HG02852 (cell line): ENCODE data around the gene PLCL2.
A peak's percentile ranks its signal among the peaks of the same experiment; 100 is the strongest.

Source experiments
- ATAC-seq: cut with Tn5 transposase; IDR thresholded peaks from one replicate; pipeline ENCODE4 v1.9.1; 2021; ENCODE audit warnings: mild to moderate bottlenecking, moderate library complexity; ENCODE audit not compliant: unreplicated experiment

Gene PLCL2

DNA sequence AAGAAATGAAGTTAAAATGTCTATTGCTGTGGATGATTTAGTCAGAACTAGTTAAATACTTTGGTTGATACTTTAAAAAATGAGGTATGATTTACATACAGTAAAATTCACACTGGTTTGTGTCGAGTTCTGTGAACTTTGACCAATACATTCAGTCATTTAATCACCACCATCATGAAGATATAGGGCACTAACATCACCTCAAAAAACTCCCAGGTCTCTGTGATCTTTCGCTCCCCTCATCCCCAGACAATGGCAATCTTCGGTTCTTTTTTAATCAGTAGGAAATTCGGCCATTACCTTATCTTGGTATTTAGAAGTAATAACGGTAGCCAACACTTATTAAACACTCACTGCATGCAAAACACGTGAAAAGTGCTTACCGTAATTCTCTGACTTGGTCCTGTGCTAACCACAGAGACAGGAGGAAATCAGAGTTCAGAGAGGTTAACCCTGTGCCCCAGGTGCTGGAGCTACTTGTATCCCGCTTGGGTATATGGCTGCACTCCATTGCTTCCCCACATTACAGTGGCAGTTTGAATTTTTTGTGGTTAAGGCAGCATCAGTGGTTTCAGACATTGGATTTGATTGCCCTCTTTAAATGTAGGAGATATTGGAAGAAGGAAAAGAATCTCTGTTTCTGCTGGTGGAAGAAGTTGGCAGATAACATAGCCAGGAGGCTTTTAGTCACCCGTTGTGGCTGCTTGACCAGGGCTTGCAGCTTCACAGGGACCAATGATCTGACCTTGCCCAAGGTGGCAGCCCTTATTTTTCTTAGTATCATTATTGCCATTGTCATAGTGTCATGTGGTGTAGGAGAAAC lies 4.2 kb downstream of the PLCL2 start:
- ATAC-seq = peak; percentile 38

DNA sequence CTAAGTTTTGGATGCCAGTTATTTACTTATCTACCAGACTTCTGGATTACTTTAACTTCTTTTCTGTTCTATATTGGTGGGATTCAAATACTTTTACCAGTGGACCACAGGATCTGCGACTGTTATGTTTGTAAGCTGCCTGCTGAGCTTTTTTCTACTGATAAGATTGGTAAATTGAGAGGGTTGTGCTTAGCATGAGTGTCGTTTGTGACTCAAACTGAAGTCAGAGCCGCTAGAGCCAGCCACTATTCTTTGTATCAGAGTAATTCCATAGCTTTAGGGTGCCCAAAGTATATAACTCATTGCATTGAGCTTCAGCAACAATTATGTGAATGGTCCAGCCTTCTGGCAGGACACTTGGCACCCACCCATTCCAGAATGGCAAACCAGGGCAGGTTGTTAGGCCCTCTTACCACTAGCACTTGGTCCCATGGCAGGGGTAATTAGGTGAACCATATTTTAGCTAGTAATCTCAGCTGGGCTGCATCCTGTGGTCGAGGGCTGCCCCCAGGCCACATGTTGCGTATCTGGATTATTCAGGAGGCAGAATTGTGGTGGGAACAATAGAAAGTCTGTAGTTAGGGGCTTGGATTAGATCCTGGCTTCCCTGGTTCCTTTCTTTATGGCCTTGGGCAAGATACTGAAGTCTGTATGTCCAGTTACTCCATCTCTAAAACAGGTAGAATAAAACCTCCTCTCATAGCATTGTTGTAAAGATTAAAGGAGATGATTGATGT lies 6.0 kb downstream of the PLCL2 start:
- no peak for ATAC-seq

DNA sequence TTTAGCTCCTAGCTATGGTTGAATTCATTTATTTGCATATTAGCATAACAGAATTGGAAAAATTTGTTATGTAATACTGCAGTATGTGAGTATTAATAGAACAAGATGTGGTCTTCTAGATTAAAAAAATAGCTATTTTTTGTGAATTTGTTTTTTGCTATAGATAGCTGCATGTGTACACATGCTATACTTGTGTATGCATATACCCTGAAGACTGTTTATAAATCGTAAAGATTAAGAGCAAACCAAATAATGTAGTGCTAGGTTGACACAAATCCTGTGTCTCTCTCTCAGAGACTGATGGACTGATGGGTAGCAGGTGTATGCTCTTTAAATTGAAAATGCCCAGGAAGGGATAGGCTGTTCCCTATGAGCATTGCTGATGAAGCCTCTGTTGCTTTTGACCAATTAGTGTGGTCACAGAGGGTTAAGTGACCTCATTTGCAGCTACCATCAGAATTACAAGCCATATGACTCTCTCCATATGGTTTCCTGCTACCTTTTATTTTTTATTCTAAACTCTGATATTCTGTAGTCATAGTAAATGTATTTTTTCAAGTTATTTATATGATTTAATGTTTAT lies 9.0 kb downstream of the PLCL2 start:
- ATAC-seq = no peak

DNA sequence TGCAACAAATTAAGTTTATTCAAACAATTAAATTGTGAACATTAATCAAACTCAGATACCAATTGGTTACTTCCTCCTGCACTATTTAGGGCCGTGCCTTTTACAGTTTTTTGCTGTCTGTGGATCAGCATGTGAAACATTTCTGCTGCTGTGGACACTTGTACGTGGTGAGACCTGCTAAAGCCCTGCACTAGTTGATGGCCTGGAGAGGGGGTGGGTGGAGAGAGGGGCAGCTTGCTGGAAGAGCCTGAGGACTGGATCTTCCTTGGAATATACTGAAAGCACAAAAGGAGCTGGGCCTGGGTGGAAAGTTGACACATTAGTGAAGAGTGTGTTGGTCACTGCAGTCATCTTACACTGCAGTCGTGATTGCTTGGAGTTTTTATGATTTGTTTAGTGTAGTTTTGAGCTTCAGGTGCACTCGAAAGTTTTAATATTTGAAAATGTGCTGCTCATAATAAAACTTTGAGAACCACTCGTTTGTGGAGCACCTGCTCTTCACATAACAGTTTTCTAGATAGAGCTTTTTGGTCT lies 11.4 kb downstream of the PLCL2 start:
- no peak for ATAC-seq

DNA sequence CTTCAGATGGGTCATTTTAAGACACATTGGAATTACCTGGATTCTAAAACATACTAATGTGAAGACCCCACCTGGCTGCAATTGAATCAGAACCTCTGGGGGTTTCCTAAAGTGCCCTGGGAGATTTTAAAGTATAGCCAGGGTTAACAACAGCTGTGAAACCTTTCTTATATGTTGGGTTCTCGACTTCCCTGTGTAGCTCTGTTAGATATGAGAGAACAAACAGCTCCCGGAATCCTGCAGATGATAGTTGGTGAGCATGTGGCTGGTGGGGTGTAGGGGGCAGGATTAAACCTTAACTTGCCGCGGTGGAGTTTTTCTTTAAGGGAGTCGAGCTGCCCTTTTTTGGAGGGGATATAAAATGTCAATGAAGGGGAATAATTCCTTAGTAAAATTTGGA lies 12.1 kb downstream of the PLCL2 start:
- ATAC-seq = no peak

DNA sequence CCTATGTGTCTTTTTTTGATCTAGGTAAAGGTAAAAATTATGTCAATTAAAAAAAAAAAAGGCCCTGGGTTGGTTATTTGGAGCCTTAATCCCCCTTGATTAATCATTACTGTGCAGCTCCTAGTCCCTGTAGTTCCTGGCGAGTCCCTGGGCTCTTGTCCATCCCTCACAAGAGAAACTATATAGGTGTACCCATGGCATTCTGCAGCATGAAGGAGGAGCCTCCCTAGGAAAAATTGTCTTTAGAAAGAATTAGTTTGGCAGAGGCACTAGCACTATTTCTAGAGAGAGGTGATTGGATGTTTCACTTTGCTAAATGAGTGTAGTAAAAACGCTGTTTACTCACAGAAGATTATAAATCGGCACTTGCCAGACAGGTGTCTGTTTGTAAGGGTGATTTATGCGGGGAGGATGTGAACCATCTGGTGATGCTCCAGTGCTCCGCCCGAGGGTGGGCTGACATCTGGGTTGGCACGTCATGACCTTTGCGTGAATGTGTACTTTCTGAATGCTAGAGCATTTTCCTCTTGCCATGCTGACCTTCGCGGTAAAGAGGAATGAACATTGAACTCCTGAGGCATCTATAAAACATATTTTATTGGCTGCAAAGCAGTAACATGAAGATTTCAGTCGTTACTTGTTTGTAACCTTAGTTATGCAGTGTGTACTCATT lies 12.6 kb downstream of the PLCL2 start:
- peak; percentile 77 for ATAC-seq

DNA sequence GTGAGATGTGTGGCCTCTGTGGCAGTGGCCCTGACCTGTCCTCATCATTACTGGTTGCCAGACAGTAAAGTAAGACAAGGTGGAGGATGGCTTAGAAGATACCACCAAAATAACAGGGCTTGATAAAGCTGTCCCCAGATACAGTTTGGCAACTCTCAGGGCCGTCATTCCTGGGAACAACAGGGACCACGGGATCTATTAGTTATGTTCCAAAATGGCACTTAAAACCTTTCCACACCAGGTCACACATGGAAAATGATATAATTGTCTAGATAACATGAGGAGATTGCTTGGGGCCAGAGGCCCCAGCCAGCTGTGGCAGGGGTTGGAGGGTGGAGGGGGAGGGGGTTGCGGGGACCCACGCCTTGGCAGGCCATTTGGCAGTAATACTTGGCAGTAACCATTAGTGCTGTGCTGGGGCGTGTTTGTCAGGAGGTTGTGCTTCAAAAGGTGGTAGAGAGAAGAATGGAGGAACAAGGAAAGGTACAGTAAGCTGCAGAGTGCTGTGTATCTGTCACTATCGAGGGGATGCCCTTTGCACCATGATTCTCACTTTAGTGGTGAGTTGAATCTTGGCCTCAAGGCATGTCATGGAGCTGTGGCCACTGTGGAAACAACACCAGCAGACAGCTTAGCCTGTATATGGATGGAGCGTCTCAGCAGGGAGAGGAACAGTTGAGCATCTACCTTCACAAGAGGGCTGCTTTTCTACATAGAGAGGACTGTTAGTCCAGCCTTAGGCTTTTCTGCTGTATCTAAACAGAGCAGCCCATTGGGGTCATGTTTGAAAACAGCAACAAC lies 14.0 kb downstream of the PLCL2 start:
- ATAC-seq = no peak

DNA sequence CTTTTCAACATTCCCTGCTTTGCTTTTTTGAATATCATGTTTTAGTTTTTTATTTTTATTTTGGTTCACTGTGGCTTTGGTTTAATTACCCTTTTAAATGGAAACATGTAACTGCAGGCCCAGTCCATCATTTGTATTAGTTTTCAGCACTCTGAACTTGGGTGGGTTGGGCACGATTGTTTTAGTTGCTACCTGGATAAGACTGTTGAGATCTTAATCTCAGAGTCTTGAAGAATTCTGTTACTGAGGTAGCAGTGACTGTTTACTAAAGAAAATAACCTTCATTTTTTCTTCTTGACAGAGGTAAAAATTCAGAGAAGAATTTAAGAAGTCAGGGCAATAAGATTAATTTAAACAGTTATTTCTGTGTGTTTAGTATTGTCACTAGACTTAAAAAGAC lies 15.2 kb downstream of the PLCL2 start:
- ATAC-seq = no peak

DNA sequence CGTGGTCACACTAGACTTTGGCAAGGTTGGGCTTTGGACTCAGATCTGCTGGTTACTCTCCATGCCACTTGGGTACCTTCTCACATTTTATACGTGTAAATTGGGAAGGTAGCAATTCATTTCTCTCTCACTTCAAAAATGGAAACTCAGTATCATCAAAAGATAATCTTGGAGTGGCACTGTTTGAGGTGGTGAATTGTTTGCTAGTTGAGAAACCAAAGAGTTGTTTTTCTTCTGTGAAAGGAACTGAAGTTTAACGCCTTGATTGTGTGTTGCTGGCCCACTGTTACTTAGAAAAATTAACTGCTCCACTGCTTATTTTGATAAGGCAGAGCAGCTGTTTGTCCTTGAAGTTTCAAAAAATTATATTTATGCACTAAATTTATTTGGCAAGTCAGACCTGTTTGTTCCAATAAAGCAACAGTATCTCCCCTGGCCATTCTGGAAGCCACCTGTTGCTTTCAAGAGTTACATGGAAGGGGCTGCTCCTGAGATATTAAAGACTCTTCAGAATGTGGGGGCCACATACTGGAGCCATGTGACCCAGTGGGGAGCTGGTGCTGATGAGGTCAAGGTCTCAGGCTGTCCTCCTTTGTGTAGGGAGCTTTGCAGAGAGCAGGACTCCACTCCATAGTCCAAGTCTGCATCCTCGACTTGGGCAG lies 16.2 kb downstream of the PLCL2 start:
- ATAC-seq = no peak

DNA sequence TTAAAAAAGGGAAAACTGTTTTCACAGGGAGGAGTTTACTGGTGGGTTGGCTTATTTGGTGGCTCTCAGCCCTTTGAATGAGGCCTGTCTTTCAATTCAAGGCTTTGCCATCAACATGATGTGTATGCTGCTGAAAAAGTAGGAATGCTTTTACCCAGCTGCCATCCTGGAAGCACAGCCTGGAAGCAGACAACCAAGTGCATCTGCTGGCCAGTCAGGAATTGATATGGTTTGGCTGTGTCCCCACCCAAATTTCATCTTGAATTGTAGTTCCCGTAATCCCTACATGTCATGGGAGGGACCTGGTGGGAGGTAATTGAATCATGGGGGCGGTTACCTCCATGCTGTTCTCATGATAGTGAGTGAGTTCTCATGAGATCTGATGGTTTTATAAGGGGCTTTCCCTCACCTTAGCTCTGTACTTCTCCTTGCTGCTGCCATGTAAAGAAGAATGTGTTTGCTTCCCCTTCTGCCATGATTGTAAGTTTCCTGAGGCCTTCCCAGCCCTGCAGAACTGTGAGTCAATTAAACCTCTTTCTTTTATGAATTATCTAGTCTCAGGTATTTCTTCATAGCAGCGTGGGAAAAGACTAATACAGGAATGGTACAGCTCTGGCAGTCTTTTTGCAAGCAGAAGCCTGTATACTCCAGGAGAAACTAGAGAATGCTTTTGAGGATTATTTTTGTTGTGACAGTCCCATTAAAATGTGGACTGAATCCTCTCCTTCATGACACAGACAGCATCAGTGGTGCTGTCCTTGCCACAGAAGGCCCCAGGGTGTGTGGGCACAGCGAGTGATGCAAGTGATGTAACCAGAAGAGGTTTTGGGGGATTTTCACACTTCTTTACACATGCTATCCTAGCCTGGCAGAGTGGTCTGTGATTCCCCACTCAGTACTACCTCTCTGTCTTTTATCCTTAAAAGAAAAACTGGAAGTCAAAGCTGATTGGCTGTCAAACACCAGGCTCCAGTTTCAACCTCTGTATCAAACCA lies 20.0 kb downstream of the PLCL2 start:
- ATAC-seq = no peak

DNA sequence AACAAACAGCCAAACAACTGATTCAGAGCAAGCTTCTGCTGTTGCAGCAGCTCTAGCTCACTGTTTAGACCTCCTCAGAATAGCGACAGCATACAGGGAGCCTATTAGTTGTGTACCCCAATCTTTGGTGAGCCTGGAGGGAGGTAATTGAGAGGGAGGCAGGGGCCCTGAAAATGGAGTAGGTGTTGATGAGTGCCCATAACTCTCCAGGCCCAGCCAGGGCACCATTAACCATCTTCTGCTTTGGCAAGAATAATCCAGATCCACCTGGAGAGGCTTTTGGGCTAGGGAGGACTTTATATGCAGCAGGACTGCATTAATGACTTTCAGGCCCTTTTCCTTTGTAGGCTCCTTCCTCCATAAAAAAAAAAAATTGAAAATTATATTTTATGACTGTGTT lies 20.9 kb downstream of the PLCL2 start:
- ATAC-seq = no peak

DNA sequence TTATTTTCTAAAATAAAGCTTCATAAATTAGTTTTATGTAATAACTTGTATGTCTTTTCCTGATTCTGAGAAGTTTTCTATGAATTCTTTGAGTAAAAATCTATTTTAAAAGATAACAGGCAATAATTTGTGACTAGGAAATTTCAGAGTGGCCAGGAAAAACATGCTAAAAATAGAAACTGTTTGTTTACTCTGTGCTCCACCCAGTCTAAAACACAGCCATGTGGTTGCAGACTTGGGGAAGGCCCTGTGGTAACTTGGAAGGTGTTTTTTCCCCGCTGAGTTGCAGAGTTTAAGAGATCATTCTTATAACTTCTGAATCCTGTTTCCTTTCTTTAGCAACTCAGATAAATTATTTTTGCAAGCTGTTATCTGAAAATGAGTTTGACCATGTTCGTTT lies 21.9 kb downstream of the PLCL2 start:
- no peak for ATAC-seq

DNA sequence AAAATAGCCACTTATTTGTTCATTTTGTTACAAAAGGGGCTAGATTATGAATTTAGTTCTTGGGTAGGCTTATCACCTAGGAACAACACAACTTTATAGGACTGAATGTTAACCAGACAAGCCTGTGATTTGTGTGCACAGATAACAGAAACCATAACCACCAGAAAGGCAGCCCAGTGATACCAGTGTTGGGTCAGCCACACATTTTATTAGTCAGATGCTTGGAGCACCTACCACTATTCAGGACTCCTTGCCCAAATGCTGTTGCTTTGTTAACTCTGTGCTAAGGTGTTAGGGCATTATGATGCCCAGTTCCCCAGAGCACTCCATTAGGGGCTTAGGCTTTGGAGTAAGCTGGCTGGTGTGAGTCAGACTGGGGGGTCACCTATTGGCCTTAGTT lies 22.5 kb downstream of the PLCL2 start:
- peak; percentile 69 for ATAC-seq

DNA sequence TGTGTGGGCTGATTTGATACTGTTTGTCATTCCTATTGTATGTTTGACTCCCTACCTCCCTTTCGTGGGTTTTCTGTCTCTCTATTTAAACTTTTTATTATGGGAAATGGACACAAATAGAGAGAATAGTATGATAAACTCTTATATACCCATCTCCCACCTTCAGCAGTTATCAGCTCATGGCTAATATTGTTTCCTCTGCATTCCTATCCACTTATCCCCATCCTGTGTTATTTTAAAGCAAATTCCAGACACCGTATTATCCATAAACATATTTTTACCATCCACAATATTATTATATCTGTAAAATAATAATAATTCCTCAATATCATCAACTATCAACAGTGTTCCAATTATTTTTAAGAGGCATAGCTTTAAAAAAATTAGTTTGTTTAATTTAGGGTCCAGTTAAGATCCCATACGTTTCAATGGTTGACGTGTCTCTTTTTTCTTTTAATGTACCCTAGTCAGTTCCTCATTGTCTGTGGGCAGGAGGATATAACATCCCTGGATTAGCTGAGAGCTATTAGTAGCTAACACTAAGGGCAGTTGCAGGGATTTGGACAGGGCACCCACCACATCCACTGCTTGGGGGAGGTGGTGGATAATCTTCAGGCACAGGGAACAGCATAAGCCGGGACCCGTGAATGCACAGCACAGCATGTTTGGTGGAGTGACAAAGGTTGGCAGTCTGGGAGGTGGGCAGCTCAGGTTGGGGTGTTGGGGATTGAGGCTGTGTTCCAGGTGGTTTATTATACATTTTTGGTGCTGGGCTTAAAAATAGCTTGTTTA lies 23.5 kb downstream of the PLCL2 start:
- ATAC-seq = no peak

DNA sequence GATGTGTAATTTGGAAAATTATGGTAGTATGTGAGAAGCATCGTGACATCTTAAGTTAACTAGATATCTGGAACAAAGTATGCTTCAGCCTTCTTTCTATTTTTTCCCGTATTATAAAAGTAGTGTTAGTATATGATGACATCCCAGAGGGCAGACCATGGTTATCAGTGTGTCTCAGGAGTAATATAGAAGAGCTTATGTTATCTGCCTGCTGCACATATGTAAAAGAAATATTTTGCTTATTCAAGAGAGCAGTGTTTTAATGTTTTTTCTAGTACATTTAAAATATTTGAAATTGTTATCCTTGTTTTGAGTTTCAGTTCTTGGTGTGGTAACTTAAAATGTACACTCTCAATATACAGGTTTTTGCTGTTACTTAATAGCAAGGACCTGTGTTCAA lies 24.1 kb downstream of the PLCL2 start:
- no peak for ATAC-seq

DNA sequence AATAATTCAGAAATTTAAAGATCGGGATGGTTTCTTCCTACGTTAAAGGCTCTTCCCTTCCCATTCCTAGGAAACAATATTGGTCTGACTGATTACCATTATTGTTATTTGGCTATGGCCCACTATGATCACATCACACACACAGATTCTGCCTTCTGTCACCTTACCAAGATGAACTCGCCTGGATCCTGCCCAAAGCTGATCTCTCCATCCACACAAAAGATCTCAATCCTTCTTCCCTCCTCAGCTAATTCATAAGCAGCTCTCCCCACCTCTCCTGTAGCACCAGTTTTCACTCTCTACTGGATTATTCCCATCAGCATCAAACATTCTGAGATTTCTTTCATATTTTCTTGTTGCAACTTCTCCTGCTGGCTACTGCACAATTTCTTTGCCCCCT lies 25.0 kb downstream of the PLCL2 start:
- ATAC-seq = no peak

DNA sequence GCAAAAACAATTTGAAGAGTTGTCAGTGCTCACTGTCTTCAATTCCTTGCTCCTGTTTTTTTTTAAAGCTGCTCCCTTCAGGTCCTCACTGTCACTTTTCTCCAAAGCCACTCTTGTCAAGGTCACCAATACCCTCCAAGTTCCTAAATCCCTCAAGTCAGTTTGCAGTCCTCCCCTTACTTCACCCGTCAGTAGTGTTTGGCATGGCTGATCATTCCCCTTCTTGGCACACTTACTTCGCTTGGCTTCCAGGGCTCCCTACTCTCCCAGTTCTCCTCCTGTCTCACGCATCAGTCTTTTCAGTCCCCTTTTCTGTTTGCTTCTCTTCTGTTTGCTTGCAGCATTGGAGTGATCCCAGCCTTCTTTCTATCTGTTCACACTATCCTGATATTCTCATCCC lies 25.5 kb downstream of the PLCL2 start:
- ATAC-seq = no peak

DNA sequence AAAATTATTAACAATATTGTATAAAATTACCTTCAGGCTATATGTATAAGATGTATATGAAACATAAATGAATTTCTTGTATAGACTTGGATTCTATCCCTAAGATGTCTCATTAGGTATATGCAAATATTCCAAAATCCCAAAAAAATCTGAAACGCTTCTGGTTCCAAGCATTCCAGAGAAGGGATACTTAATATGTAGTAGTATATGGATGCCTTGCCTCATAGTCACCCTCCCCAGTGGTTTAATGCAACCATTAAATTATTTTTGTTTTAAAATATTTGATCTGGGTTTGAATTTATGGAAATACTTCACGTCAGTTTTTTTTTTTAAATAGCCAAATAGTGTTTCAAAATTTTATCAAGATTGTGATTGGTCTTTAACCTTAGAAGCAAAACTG lies 27.2 kb downstream of the PLCL2 start:
- no peak for ATAC-seq
